Stimulated activated CD4-positive, alpha-beta T cell treated with anti-CD3 and anti-CD28 coated beads, Interleukin-1b, Interleukin-23, amount 100 ng/mL, for 1 hour (primary cell): ENCODE data around the gene KLHDC7B.
A peak's percentile ranks its signal among the peaks of the same experiment; 100 is the strongest.

Experiments
- DNase-seq, 2 donors: peaks; one replicate each; pipeline ENCODE4 v3.0.0-alpha.2; 2020; ENCODE audit warnings: low read depth in 2 of 2

KLHDC7B gene

GRCh38 chr22:50573491-50574382, 28.0 kb downstream of the KLHDC7B start:
- no peak for DNase-seq

- DNase-seq, result no peak
Observed at GRCh38 chr22:50574383-50574755, 28.7 kb downstream of the KLHDC7B start.

GRCh38 chr22:50575426-50575941, 29.8 kb downstream of the KLHDC7B start:
- DNase-seq, result no peak

- DNase-seq, result no peak
Observed at GRCh38 chr22:50576070-50576469, 30.4 kb downstream of the KLHDC7B start.

GRCh38 chr22:50576806-50577696, 31.4 kb downstream of the KLHDC7B start:
- DNase-seq, result no peak

- no peak for DNase-seq
Observed at GRCh38 chr22:50577697-50577986, 31.9 kb downstream of the KLHDC7B start.

GRCh38 chr22:50577987-50578775, 32.5 kb downstream of the KLHDC7B start, which contains the start of gene CPT1B:
CPT1B (minus strand) TSS chr22:50578427; CDS start chr22:50577915, 512 bp downstream.
- no peak for DNase-seq

GRCh38 chr22:50578776-50579310, 33.1 kb downstream of the KLHDC7B start:
- DNase-seq, result no peak

- DNase-seq, result no peak
Observed at GRCh38 chr22:50579752-50580151, 34.1 kb downstream of the KLHDC7B start.

- DNase-seq, result no peak
Observed at GRCh38 chr22:50581031-50581949, 35.6 kb downstream of the KLHDC7B start.

- no peak for DNase-seq
Observed at GRCh38 chr22:50581950-50582492, 36.3 kb downstream of the KLHDC7B start.

- peak; percentile 95 for DNase-seq
Observed at GRCh38 chr22:50582493-50583293, 37.0 kb downstream of the KLHDC7B start, which contains the start of gene CHKB. CHKB (minus strand) TSS chr22:50582849; CDS start chr22:50582781, 68 bp downstream.

GRCh38 chr22:50583294-50583861, 37.7 kb downstream of the KLHDC7B start:
- DNase-seq, result peak in 1 of 2 donors; percentile 10

- DNase-seq, result no peak
Observed at GRCh38 chr22:50584106-50585096, 38.7 kb downstream of the KLHDC7B start.

GRCh38 chr22:50585238-50585637, 39.5 kb downstream of the KLHDC7B start:
- no peak for DNase-seq

GRCh38 chr22:50585781-50586180, 40.1 kb downstream of the KLHDC7B start:
- no peak for DNase-seq

GRCh38 chr22:50586416-50586815, 40.7 kb downstream of the KLHDC7B start:
- DNase-seq, result no peak
